GM23338 (cell line): ENCODE results near the gene GET3. TPM values are rescaled to one million over a fixed set of nuclear protein-coding genes. Genes with fewer than 3 reads are reported as not detected.
A peak's percentile ranks its signal among the peaks of the same experiment; 100 is the strongest.

Experiments used
- ATAC-seq: fragments of 200-7000 bp; cut with Tn5 transposase; 3 replicates; pipeline ENCODE4 v1.9.1; 2020
- DNase-seq: peaks from one replicate; pipeline ENCODE4 v3.0.0-alpha.2; 2015; ENCODE audit warnings: low spot score
- H2AFZ ChIP-seq: fragments of 200-600 bp; sonication (generic); 2 replicates; pipeline ENCODE4 v1.8.0; 2016; ENCODE audit warnings: antibody characterized with exemption, mild to moderate bottlenecking, moderate library complexity
- H3F3A ChIP-seq: fragments of 200-600 bp; sonication (generic); replicated peaks from 2 replicates; pipeline ENCODE4 v1.8.0; 2017; ENCODE audit warnings: antibody characterized with exemption, mixed run types, low read depth
- H3K27ac ChIP-seq: fragments of 200-600 bp; sonication (generic); 2 replicates; pipeline ENCODE4 v1.6.1; 2016; ENCODE audit warnings: low read depth
- H3K27me3 ChIP-seq: fragments of 200-600 bp; sonication (generic); 2 replicates; pipeline ENCODE4 v1.8.0; 2016; ENCODE audit warnings: mild to moderate bottlenecking, mixed run types, moderate library complexity; ENCODE audit not compliant: insufficient read depth
- H3K36me3 ChIP-seq: fragments of 200-600 bp; sonication (generic); 2 replicates; pipeline ENCODE4 v1.8.0; 2016; ENCODE audit warnings: mild to moderate bottlenecking; ENCODE audit not compliant: insufficient read depth
- H3K4me1 ChIP-seq: fragments of 200-600 bp; sonication (generic); 2 replicates; pipeline ENCODE4 v1.8.0; 2016; ENCODE audit warnings: mild to moderate bottlenecking, moderate library complexity; ENCODE audit not compliant: insufficient read depth
- H3K4me2 ChIP-seq: fragments of 200-600 bp; sonication (generic); 2 replicates; pipeline ENCODE4 v1.7.1; 2017; ENCODE audit warnings: mixed run types
- H3K4me3 ChIP-seq: fragments of 200-600 bp; sonication (generic); 2 replicates; pipeline ENCODE4 v1.6.1; 2016; ENCODE audit warnings: mixed run types
- H3K79me2 ChIP-seq: fragments of 200-600 bp; sonication (generic); replicated peaks from 2 replicates; pipeline ENCODE4 v1.8.0; 2017; ENCODE audit warnings: mild to moderate bottlenecking; ENCODE audit not compliant: insufficient read depth
- H3K9me2 ChIP-seq: fragments of 200-600 bp; sonication (generic); 2 replicates; pipeline ENCODE4 v1.8.0; 2017; ENCODE audit not compliant: insufficient read depth
- H4K20me1 ChIP-seq: fragments of 200-600 bp; sonication (generic); replicated peaks from 2 replicates; pipeline ENCODE4 v1.8.0; 2017; ENCODE audit warnings: mild to moderate bottlenecking; ENCODE audit not compliant: insufficient read depth
- H3K27ac Mint-ChIP-seq: 2 replicates; pipeline ENCODE4 v1.8.0; 2020; ENCODE audit warnings: inconsistent platforms, mild to moderate bottlenecking, moderate library complexity, mixed read lengths
- H3K27me3 Mint-ChIP-seq: 3 replicates; pipeline ENCODE4 v1.8.0; 2022; ENCODE audit warnings: low read depth, mild to moderate bottlenecking, moderate library complexity, mixed read lengths, inconsistent platforms; ENCODE audit not compliant: insufficient read depth, poor library complexity
- H3K36me3 Mint-ChIP-seq: 3 replicates; pipeline ENCODE4 v1.8.0; 2021; ENCODE audit warnings: low read depth, mild to moderate bottlenecking, inconsistent platforms, moderate library complexity, mixed read lengths
- H3K4me1 Mint-ChIP-seq: 3 replicates; pipeline ENCODE4 v1.8.0; 2020; ENCODE audit warnings: mild to moderate bottlenecking, inconsistent platforms, mixed read lengths
- H3K4me3 Mint-ChIP-seq: 3 replicates; pipeline ENCODE4 v1.8.0; 2021; ENCODE audit warnings: moderate library complexity, mild to moderate bottlenecking, inconsistent platforms, mixed read lengths
- H3K9me3 Mint-ChIP-seq: 3 replicates; pipeline ENCODE4 v1.8.0; 2020; ENCODE audit warnings: moderate library complexity, mild to moderate bottlenecking, inconsistent platforms, mixed read lengths
- CREB1 ChIP-seq: fragments of 250-450 bp; sonication (Bioruptor Pico); IDR thresholded peaks from 2 replicates; pipeline ENCODE4 v1.5.0; 2020; ENCODE audit warnings: low read depth, mild to moderate bottlenecking, moderate library complexity
- CTCF ChIP-seq, 2 experiments: fragments of 200-600 bp in 1 of 2; sonication (generic) in 1 of 2; conservative IDR thresholded peaks; 2 replicates each; pipeline versions ENCODE4 v1.5.1 to v1.6.1; 2016 to 2017; ENCODE audit warnings: antibody characterized with exemption in 2 of 2, low read depth in 2 of 2, mild to moderate bottlenecking in 2 of 2, moderate library complexity in 1 of 2
- ETS1 ChIP-seq: IDR thresholded peaks from 2 replicates; pipeline ENCODE4 v1.6.1; 2016; ENCODE audit warnings: antibody characterized with exemption
- EZH2 ChIP-seq: fragments of 200-600 bp; sonication (generic); IDR thresholded peaks from one replicate; pipeline ENCODE4 v1.8.0; 2017; ENCODE audit warnings: antibody characterized with exemption, mild to moderate bottlenecking, low read depth; ENCODE audit not compliant: unreplicated experiment
- EZH2phosphoT487 ChIP-seq: fragments of 200-600 bp; sonication (generic); IDR thresholded peaks from one replicate; pipeline ENCODE4 v1.8.1; 2018; ENCODE audit warnings: antibody characterized with exemption; ENCODE audit not compliant: unreplicated experiment
- JUNB ChIP-seq: IDR thresholded peaks from one replicate; pipeline ENCODE4 v1.6.1; 2016; ENCODE audit warnings: antibody characterized with exemption; ENCODE audit not compliant: unreplicated experiment
- NANOG ChIP-seq: IDR thresholded peaks from 2 replicates; pipeline ENCODE4 v1.6.1; 2016; ENCODE audit warnings: antibody characterized with exemption, borderline replicate concordance
- POLR2AphosphoS5 ChIP-seq: IDR thresholded peaks from 2 replicates; pipeline ENCODE4 v1.6.1; 2016; ENCODE audit warnings: antibody characterized with exemption, low read depth
- STAT1 ChIP-seq: IDR thresholded peaks from one replicate; pipeline ENCODE4 v1.6.1; 2016; ENCODE audit warnings: antibody characterized with exemption; ENCODE audit not compliant: unreplicated experiment
- ZNF114 ChIP-seq: fragments of 250-450 bp; sonication (Bioruptor Pico); IDR thresholded peaks from 2 replicates; pipeline ENCODE4 v1.5.0; 2020; ENCODE audit warnings: mild to moderate bottlenecking, moderate library complexity
- ZNF331 ChIP-seq: fragments of 250-450 bp; sonication (Bioruptor Pico); IDR thresholded peaks from 2 replicates; pipeline ENCODE4 v1.5.0; 2020; ENCODE audit warnings: low read depth, mild to moderate bottlenecking, moderate library complexity
- ZNF462 ChIP-seq: fragments of 250-450 bp; sonication (Bioruptor Pico); IDR thresholded peaks from 2 replicates; pipeline ENCODE4 v1.5.0; 2020; ENCODE audit warnings: mild to moderate bottlenecking, moderate library complexity
- polyA plus RNA-seq: library from polyadenylated mRNA; unstranded; fragments of >200 nt; fragmentation: Nextera tagmentation; extraction: Ambion mirVana; gene quantifications from 2 replicates; pipeline ENCODE4 v1.2.1, GENCODE V29; 2016
- total RNA-seq: library from RNA; depleted of rRNA; stranded (reverse); fragments of >200 nt; shearing (Covaris generic); gene quantifications from 2 replicates; pipeline ENCODE4 v1.2.3, GENCODE V29; 2014
- TF ChIP-seq, protein P1 (sequence below): IDR thresholded peaks from one replicate; pipeline ENCODE4 v1.6.1; 2018; ENCODE audit warnings: antibody characterized with exemption; ENCODE audit not compliant: unreplicated experiment

Gene GET3
- total and polyA plus RNA-seq, 2 experiments from 2014 or later = 90.4 to 109 TPM

DNA sequence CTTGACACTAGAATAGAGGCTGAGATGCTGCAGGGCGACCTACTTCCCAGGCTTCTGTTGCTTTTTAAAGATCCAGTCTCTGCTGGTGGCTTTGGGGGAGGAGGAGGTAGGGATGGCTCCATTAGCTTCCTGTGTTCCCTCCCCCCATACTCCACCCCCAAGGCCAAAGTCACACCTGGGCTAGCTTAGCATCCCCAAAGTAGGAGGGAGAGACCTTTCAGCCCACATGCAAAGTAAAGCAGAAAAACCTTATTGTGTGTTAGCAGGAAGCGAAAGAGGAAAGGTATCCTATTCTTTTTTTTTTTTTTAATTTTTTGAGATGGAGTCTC lies 10.3 kb upstream of the GET3 start:
- TF ChIP-seq STAT1 (no peak), JUNB (no peak), EZH2 (no peak), CREB1 (no peak), POLR2AphosphoS5 (no peak), NANOG (no peak), CTCF (conservative IDR thresholded peaks at IDR 0.05; ENCODE audit: low read depth in 2 of 2) (no peak), ZNF114 (CRISPR knock-in tag) (no peak), ZNF331 (CRISPR knock-in tag) (no peak), EZH2phosphoT487 (no peak), ETS1 (no peak), ZNF462 (CRISPR knock-in tag) (no peak)
- TF ChIP-seq, protein P1, sequence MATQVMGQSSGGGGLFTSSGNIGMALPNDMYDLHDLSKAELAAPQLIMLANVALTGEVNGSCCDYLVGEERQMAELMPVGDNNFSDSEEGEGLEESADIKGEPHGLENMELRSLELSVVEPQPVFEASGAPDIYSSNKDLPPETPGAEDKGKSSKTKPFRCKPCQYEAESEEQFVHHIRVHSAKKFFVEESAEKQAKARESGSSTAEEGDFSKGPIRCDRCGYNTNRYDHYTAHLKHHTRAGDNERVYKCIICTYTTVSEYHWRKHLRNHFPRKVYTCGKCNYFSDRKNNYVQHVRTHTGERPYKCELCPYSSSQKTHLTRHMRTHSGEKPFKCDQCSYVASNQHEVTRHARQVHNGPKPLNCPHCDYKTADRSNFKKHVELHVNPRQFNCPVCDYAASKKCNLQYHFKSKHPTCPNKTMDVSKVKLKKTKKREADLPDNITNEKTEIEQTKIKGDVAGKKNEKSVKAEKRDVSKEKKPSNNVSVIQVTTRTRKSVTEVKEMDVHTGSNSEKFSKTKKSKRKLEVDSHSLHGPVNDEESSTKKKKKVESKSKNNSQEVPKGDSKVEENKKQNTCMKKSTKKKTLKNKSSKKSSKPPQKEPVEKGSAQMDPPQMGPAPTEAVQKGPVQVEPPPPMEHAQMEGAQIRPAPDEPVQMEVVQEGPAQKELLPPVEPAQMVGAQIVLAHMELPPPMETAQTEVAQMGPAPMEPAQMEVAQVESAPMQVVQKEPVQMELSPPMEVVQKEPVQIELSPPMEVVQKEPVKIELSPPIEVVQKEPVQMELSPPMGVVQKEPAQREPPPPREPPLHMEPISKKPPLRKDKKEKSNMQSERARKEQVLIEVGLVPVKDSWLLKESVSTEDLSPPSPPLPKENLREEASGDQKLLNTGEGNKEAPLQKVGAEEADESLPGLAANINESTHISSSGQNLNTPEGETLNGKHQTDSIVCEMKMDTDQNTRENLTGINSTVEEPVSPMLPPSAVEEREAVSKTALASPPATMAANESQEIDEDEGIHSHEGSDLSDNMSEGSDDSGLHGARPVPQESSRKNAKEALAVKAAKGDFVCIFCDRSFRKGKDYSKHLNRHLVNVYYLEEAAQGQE = no peak
- Mint-ChIP-seq H3K27me3 (peaks cover 21% of the 10 kb centered on the region), H3K4me3 (no peak overlapping the region; the same call in 2 of the 3 replicates), H3K4me1 (peaks cover 8% of the 10 kb centered on the region; the same call in 2 of the 3 replicates), H3K36me3 (peaks cover 37% of the 10 kb centered on the region), H3K27ac (no peak overlapping the region), H3K9me3 (no peaks in the 10 kb centered on the region; the same call in 2 of the 3 replicates)
- no peaks in the 10 kb centered on the region; the same call in 1 of the 2 replicates for H3K4me1 ChIP-seq
- DNase-seq (peak; percentile 41), ATAC-seq (no peak)
- no peaks in the 10 kb centered on the region for H3K9me2 ChIP-seq
- no peaks in the 10 kb centered on the region for H3K36me3 ChIP-seq
- peaks cover 32% of the 10 kb centered on the region for H3K79me2 ChIP-seq
- no peaks in the 10 kb centered on the region for H3K27me3 ChIP-seq
- peaks cover 13% of the 10 kb centered on the region for H4K20me1 ChIP-seq
- H2AFZ ChIP-seq = no peak overlapping the region
- H3K27ac ChIP-seq = peak overlapping the region; percentile 66; the same call in 1 of the 2 replicates
- H3K4me3 ChIP-seq = no peak overlapping the region
- no peak overlapping the region for H3K4me2 ChIP-seq
- peaks cover 26% of the 10 kb centered on the region for H3F3A ChIP-seq
